ENCODE results near the gene PTPRK. TPM values are rescaled to one million over a fixed set of nuclear protein-coding genes. Genes with fewer than 3 reads are reported as not detected.

Gene PTPRK
- total RNA-seq, 4 donors from 2014 or later = 20.0 to 64.2 (median 36.6) TPM

- no peak for TF ChIP-seq CTCF (IDR thresholded peaks at IDR 0.05)
- TF ChIP-seq POLR2A (IDR thresholded peaks at IDR 0.05) = no peak
Measured at GRCh38 chr6:128171182-128171581, 349.2 kb downstream of the PTPRK start.

GRCh38 chr6:128168244-128168643, 352.2 kb downstream of the PTPRK start:
- no peak for DNase-seq
- Histone ChIP-seq H3K9me3 (no peaks in the 10 kb centered on the region), H3K4me3 (no peak overlapping the region), H3K27me3 (no peaks in the 10 kb centered on the region), H3K4me1 (no peaks in the 10 kb centered on the region), H3K27ac (no peak overlapping the region), H3K36me3 (no peaks in the 10 kb centered on the region)
- no peak for TF ChIP-seq POLR2A (IDR thresholded peaks at IDR 0.05)
- no peak for TF ChIP-seq CTCF (IDR thresholded peaks at IDR 0.05)
- intact Hi-C loops (cut with DNase I; ENCODE audit: low total_unique reads) = no loop called here

More at GRCh38 chr6:128171182-128171581, 349.2 kb downstream of the PTPRK start:
- intact Hi-C loops (cut with DNase I; ENCODE audit: low total_unique reads) = no loop called here
- Histone ChIP-seq H3K27me3 (no peaks in the 10 kb centered on the region), H3K9me3 (no peaks in the 10 kb centered on the region), H3K4me3 (no peak overlapping the region), H3K4me1 (no peaks in the 10 kb centered on the region), H3K27ac (no peak overlapping the region), H3K36me3 (no peaks in the 10 kb centered on the region)
- no peak for DNase-seq

GRCh38 chr6:128167552-128167951, 352.8 kb downstream of the PTPRK start:
- Histone ChIP-seq H3K9me3 (no peaks in the 10 kb centered on the region), H3K27ac (no peak overlapping the region), H3K4me3 (no peak overlapping the region), H3K27me3 (no peaks in the 10 kb centered on the region), H3K36me3 (no peaks in the 10 kb centered on the region), H3K4me1 (no peaks in the 10 kb centered on the region)
- TF ChIP-seq POLR2A (IDR thresholded peaks at IDR 0.05) (no peak), CTCF (IDR thresholded peaks at IDR 0.05) (no peak)
- intact Hi-C loops (cut with DNase I; ENCODE audit: low total_unique reads) = no loop called here
- no peak for DNase-seq

- H3K4me1 ChIP-seq = no peaks in the 10 kb centered on the region
- no peak overlapping the region for H3K27ac ChIP-seq
- no peaks in the 10 kb centered on the region for H3K36me3 ChIP-seq
- TF ChIP-seq CTCF (IDR thresholded peaks at IDR 0.05) (no peak), POLR2A (IDR thresholded peaks at IDR 0.05) (no peak)
- H3K9me3 ChIP-seq = no peaks in the 10 kb centered on the region
- no peaks in the 10 kb centered on the region for H3K27me3 ChIP-seq
- no peak overlapping the region for H3K4me3 ChIP-seq
- no peak for DNase-seq
- intact Hi-C loops (cut with DNase I; ENCODE audit: low total_unique reads) = no loop called here
Measured at GRCh38 chr6:128164254-128164653, 356.1 kb downstream of the PTPRK start.

DNA sequence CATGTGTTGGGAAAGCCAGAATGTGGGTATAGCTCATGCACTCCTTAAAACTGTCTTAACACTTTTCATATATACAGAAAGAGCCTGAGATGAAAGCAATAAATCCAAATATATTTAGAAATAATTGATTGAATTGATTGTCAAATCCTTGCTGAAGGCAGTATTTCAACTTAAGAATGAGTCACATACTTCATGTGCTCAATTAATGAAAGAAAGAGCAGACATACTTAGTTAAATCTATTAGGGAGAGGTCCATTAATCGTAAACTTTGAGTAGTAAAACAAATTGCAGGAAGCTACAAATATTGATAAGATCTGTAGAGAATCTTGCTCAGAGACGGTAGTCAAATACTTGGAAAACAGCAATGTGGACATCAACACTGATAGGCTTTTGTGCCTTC, 358.0 kb downstream of the PTPRK start:
- DNase-seq = no peak
- no peak overlapping the region for H3K4me3 ChIP-seq
- no peaks in the 10 kb centered on the region for H3K27me3 ChIP-seq
- no peak for TF ChIP-seq CTCF (IDR thresholded peaks at IDR 0.05)
- no peak for TF ChIP-seq POLR2A (IDR thresholded peaks at IDR 0.05)
- H3K27ac ChIP-seq = no peak overlapping the region
- intact Hi-C loops (cut with DNase I; ENCODE audit: low total_unique reads) = no loop called here
- no peaks in the 10 kb centered on the region for H3K4me1 ChIP-seq
- no peaks in the 10 kb centered on the region for H3K36me3 ChIP-seq
- H3K9me3 ChIP-seq = no peaks in the 10 kb centered on the region
